ENCODE results near the gene FAM170B.

The FAM170B gene

DNA sequence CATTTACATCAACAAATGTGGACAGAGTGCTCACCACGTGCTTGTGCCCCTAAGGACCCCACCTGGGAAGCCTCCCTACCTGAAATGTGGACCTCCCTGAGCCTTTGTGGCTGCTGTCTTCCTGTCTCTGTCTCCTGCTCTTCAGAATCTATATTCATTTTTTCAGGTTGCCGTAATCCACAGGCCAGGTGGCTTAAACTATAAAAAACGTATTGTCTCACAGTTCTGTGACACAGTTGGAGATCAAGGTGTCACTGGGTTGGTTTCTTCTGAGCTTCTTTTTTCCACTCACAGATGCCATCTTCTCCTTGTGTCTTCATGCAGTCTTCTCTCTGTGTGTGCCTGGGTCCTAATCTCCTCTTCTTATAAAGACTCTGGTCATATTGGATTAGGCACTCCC, 12.9 kb downstream of the FAM170B start:
- DNase-seq (ENCODE audit: low spot score), result no peak

DNA sequence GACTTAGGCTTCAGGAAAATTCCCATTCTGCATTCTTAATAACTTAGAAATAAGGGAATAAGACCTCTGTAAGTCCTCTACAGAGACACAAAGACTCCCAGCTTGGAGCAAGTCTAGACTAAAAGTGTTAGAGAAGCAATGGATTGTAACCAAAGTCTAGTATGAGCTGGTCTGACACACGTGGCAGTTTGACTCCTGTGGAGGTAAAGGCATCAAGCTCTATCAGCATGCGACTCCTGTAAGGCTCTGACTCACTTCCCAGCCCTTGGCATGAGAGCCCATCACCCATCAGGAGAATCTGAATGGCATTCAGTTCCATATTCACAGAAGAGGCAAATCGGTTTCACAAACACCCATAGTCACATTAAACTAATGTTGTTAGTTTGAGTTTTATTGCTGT, 14.1 kb downstream of the FAM170B start:
- DNase-seq (ENCODE audit: low spot score), result no peak

DNA sequence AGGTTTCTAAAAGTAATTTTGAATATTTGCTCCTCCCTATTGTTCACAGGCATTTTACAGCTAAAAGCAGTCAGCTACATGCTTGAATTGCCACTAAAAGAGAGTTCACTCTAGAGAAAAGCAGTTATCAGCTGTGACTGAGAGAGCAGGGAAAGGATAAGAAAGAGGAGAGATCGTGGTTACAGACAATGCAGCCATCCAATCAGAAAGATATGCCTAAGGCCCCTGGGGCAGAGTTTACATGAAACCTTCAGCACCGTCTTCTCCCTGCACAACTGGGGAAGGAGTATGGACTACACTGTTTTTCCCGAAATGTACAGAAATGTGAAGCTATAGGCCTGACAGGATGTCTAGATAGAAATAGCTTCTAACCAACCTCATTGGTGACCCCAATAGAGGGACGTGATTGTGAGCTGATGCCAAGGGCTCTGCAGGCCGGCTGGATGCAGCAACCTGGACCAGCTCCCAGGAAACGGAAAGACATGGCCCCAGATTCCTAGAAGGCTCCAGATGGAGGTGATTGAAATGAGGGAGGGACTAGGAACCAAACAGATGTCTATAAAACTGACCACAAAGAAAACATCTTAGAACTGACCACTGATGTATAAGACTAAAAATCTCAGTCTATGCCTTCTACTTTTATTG, 15.3 kb downstream of the FAM170B start:
- DNase-seq (ENCODE audit: low spot score), result no peak

DNA sequence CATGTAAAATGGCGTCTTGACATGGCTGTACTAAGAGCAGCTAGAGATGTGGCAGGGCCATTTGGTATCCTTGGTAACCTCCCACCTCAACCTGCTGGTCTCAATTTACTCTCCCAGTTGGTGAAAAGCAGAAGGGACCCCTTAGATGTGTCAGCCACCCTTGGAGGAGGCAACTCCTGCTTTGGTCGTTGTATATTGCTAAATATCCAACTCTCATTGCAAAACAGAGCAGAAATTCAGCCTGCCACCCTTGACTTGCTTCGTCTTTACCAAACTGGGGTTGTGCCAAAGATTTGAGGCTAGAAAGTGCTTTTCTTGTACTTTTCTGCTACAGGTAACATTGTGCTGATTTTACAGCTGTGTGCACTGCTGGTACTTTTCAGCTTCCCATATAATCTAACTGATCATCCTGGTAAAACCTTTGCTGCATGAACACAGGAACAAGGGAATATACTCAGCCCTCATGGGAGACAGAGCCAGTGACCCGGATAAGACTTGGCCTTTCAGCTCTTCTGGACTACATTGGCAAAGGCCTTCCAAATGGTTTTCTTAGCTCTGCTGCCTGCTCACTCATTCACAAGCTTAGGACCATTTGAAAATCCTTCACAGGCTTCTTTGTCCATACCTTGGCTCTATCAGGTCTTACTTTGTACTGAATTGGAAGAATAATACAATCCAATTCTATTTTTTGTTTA, 16.3 kb downstream of the FAM170B start:
- DNase-seq (ENCODE audit: low spot score), result no peak

DNA sequence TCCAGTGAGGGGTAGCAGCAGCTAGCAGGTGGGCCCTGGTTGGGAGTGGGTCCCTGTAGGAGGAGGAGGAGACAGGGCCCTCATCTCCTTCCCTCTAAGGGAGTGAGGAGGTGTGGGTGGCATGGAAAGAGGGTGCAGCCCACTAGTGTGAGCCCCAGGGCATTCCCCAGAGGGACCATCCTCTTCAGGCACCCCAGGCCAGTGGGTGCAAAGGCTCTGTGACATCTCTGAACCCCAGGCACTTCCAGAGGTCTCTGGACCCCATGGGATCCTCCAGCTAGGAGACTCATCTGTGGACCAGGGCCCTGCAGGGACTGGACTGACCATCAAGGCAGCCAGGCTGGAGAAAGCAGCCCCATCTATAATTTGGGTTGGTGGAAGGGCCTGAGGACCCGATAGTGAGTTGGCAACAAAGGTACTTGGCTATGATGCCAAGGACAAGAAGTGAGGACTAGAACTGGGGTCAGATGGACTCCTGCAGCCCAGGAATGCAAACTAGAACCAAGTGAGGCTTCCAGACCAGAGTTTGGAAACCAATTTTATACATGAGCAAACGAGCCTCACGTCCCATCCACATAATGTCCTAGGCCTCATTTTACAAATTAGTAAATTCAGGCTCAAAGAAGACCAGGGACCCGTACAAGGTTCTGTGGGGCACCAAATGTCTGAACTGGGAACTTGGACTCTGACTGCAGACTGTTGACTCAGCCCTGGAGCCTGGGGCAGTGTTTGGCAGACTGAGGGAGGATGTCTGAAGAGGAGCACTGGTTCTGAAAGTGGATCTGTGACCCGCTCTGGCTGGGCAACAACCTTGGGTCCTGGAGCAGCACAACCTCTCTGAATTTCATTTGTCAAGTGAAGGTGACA, 17.1 kb downstream of the FAM170B start:
- no peak for DNase-seq (ENCODE audit: low spot score)

DNA sequence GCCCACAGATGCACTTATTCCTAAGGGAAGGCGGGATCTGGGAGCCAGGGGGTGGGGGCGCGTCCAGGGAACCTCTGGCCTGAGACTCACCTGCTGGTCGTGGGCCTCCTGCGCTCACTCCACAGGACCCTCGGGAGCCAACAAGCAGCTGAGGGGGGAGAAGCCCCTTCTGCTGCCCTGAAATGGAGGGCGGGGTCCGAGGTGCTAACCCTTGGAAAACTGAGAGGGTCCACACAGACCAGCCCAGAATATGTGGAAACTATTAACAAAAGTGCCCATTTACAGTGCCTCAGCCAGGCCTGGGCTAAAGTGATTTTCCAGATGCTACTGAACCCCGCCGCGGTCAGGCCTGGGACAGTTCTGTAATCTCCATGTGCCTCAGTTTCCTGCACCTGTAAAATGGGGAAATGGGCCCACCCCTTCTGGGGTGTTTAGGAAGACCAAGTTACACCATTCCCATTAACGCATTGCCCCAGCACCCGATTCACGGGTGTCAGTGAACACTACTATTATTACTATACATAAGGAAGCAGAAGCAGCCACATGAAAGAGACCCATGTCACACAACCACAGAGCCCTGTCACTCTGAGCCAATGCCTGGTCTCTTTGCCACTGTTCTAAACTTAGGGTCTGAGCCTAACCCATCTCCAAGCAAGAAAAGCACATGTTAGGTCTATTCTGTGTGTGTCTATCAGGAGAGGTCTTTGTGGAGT, 17.9 kb downstream of the FAM170B start:
- no peak for DNase-seq (ENCODE audit: low spot score)

DNA sequence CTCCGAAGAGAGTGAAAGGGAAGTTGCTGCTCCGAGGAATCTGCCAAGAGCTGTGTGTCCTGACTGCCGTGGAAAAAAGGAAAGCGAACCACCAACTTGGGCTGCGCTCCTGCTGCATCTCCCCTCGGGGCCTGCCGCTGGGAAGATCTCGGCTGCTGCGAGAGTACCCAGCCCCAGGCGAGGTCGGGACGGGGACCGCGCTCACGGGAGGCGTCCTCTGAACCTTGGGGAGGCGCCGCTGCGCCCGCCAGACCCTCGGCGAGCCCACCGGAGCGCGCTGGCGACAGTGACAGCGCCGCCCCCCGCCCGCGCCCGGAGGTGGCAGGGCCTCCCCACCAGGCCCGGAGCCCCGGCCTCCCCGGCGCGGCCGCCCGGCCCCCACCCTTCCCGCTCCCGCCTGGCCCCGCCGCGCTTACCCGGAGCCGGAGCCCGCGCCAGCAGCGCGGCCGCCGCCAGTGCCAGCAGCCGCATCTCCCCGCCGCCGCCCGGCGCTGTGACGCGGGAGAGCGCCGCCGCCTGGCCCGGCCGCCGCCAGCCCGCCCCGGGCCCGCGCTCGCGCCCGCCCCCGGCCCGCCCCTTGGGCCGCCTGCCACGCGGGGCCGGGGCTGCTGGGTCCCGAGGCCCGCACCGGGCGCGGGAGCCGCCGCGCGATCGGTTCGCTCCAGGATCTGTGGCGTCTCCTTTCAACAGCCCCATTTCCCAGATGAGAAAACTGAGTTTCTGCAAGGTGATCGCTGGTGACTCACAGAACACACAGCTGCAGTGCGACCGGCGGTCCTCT, 18.6 kb downstream of the FAM170B start, which contains the start of gene VSTM4:
VSTM4 (minus strand) TSS at position 508 of the 781 bp plus-strand sequence; CDS start at position 471, 37 bp downstream.
- peak; percentile 91 for DNase-seq (ENCODE audit: low spot score)

DNA sequence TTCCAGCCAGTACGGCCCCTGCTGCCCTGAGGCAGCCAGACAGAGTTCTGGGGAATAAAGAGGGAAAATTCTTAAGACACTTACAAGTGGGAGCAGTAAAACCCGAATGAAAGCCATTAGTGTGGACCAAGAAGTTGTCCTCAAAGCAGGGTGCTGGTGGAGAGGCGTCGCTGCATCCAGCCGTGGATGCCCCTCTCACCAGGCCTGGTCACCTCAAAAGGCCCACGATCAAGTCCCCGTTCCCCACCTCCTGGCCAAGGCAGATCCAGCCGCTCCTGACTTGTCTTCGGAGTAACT, 19.2 kb downstream of the FAM170B start:
- no peak for DNase-seq (ENCODE audit: low spot score)

DNA sequence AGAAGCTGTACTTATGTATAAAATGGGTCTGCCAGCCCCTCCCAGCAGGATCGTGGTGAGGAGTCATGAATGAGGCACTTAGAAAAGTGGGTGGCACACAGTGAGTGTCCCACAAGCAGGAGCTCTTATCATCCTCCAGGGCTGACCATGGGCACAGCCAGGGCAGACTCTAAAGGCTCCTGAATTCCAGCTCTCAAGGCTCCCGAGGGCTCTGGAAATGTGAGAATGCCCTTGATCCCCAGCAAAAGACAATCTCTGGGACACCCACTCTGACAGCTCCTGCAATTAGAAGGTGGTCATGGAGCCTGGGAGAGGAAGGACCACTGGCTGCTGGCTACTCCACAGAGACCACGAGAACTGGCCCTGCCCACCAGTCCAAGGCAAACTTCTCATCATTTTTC, 20.1 kb downstream of the FAM170B start:
- peak; percentile 41 for DNase-seq (ENCODE audit: low spot score)

DNA sequence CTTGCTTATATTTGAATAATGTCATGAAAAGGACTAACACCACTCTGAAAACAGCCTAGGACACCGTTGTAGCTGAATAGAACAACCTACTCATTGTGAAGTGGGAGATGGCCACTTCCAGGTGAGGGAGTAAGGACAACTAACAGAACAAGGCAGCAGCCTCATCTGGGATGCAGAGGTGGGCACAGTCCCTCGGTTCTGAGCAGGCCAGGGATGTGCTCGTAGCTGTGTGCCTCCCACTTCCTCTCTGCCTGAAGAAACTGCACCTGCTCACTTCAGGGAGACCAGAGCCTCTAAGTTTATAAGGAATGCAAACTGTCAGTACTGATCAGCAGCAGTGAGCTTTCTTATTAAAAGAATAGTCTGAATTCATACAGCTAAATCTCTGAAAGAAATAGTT, 21.0 kb downstream of the FAM170B start:
- no peak for DNase-seq (ENCODE audit: low spot score)

DNA sequence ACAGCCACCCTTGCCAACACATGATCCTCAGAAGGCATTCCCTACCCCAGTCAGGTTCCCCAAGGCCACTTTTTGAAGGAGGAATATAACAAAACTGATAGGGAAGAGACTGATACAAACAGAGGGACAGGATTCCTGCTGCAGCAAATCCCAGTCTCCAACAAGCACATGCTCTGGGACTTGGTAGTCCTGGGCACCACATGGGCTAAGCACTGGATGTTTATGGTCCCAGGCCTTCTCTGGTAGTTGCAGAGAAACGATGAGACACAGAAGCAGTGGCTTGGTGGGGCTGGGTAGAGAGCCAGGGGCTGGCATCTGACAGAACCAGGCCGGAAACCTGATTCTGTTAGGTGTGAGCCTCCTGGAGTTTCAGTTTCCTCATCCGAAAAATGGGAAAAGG, 21.7 kb downstream of the FAM170B start:
- no peak for DNase-seq (ENCODE audit: low spot score)

DNA sequence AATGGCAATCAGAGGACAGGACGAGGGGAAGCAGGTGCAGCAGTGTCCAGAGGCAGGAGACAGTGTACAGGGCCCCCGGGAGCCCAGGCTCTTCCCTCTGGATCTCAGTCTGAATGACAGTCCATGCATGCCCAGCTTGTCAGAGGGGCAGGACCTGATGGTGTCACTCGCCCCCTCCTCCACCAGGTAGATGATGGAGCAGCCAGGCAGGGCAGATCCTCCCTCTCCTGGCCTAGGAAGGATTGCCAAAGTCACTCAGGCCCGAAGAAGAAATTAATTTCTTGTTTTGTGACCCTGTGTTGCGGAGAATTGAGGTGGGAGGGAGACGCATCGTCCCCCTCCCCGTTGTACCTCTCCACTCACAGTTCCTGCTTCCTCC, 22.5 kb downstream of the FAM170B start:
- no peak for DNase-seq (ENCODE audit: low spot score)

DNA sequence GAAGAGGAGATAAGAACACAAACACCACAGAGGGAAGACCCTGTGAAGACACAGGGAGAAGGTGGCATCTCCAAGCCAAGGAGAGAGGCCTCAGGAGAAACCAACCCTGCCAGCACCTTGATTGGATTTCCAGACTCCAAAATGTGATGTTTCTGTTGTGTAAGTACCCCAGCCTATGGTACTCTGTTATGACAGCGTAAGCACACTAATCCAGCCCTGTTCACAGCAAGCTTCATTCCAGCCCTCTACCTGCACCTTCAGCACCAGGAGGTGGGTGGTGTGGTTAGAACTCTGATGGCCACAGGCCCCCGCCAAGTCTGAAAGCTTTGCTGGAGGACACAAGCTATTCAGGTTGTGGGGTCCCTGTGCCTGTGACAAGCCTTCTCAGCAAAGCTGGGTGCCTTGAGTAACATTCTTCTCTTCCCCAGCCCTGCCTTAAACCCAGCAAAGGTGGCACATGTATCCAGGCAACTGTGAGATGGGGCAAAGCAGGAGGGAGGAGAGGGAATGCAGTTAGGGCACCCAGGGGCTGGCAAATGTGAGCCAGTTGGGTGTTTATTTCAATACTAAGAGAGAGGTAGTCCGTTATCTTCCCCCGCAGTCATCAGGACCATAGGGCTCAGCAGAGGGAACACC, 23.0 kb downstream of the FAM170B start:
- no peak for DNase-seq (ENCODE audit: low spot score)

DNA sequence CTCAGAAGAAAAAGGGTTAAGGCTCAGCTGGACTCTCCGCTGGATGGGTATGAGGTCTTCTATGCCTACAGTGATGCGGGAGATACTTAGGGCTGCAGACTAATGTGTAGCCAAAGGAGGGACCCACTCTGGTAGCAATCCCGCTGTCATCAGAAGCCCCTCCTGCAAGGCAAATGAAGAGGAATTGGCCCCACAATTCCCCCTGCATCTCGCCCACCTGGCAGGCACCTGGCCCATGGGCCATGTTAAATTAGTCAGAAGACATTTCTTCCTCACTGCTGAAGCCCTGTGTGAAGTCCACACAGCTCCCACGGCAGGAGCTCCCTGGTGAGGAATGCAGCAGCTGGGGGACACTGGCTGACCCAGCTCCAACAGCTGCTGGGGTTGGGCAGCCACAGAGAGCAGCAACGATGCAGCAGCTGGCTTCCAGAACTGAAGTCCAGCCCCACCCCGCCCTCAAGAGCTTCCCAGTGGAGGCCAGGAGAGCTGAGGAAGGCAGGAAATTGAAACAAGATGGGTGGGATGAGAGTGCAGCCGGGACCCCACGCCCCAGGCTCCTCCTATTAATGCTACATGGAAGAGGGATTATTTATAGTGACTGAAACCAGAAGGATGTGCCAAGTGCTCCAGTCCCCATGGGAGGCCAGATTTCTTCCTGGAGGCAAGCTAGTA, 24.0 kb downstream of the FAM170B start:
- DNase-seq (ENCODE audit: low spot score), result peak; percentile 91

DNA sequence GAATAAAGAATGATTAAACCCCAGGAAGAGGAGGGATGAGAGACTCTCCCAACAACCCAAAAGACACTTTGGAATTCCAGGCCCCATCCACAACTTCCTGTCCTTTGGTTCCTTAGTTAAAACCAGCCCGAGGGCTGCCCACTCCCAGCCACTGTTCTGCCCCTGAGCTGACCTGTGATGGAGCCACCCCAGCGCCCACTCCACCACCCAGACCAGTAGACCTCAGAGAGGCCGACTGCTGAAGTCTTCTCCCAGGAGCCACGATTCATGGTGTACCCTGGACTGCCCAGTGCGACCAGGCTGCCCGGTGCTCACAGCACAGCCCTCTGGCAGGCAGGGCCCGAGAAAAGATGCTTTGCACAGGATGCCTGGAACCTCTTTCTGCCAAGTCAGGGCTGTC, 25.2 kb downstream of the FAM170B start:
- no peak for DNase-seq (ENCODE audit: low spot score)

DNA sequence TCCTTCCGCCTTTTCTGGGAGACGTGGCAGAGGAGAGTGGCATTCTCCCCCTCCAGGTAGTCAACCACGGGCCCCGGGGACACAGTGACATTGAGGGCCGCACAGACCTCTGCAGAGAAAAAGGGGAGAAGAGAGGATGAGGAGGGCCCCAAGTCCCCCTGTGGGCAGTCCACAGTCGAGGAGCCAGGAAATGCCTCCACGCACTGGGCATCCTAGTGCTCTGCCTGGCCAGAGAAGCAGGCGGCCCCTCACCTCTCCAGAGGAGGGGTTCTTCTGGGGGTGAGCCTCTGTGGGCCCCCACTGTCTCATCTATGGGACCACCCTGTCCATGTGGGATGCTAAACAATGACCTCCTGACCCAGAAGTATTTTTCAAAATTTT, 25.9 kb downstream of the FAM170B start:
- DNase-seq (ENCODE audit: low spot score), result no peak

DNA sequence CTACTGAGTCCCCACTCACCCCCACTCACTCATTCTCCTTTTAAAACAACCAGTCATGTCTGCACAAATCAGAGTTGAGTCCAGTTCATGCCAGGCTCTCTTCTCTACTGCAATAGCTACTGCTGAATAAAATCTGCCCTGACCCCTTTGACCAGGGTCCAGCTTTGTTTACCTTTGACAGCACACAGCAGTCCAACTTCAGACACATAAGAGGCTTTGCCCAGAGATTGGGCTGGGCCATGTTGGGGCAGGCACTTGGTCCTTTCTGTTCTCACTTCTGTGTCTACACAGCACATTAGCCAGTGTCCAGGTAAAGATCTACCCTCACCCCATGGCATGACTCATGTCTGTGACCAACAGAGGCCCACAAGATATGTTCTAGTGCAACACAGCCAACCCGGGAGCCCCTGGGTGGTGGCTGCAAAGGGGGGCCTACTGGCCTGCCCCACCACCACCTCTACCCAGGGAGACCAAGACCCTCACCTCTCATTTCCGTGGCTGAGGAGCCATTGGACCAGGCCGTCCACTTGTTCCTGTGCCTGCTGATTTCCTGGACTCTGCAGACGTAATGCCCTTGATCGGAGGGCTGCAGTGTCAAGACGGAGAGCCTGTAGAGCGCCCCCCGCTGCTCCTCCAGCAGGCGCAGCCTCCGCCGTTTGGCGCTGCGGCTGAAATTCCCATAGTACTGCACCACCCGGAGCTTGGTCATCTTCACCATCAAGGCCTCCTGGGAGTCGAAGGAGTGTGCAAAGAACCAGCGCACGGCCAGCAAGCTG, 26.5 kb downstream of the FAM170B start:
- DNase-seq (ENCODE audit: low spot score), result no peak

DNA sequence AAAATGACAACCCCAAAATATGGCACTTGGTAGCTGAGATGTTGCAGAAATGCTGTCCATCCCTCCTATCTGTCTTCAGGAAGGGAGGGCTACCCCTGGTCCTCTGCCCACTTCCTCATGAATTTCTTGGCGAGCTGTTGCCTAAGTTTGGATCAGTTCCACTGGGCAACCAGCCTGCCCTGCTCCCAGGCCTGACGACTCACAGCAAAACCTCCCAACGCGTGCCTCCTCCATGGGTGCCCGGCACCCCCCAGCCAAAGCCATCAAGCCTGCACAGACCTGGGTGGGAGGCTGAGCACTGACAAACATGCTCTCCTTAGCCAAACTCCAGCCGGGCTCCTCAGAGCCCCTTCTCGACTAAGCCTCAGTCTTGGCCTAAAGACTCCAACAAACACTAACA, 27.4 kb downstream of the FAM170B start:
- DNase-seq (ENCODE audit: low spot score), result peak; percentile 48

DNA sequence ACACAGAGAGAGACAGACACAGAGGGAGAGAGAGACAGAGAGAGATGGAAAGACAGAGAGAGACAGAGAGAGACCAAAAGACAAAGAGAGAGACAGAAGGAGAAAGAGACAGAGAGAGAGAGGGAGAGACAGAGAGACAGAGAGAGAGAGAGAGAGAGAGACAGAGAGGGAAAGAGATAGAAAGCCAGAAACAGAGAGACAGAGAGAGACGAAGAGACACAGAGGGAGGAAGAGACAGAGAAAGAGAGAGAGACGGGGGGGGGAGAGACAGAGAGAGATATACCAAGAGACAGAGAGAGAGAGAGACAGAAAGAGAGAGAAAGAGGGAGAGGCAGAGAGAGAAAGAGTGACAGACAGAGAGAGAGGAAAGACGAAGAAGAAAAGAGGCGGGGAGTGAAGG, 28.7 kb downstream of the FAM170B start:
- DNase-seq (ENCODE audit: low spot score), result no peak

DNA sequence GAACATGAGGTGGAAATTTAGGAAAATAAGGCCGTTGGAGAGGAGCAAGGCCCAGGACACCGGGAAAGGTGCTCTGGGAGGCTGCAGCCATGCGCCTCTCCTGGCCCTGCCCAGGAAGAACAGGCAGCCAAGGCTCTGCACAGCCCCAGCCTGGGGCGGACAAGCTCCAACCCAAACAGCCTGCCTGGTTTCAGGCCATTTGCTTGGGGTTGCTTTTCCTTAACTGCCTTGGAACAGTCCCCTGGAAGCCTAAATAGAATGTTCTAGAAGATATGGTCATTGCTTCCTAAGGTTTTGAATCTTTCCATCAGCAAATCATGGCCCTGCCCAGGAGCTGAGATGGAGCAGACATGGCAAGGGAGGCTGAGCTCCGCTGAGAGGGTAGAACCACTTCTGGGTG, 29.5 kb downstream of the FAM170B start:
- DNase-seq (ENCODE audit: low spot score), result no peak
